Measurements from ENCODE around the gene MGLL. TPM values are rescaled to one million over a fixed set of nuclear protein-coding genes. Genes with fewer than 3 reads are reported as not detected.

Gene MGLL
- total RNA-seq, 1 donor from 2014 or later, result 27.3 TPM

GRCh38 chr3:127692501-127693335 lies 129.6 kb downstream of the MGLL start:
- Mint-ChIP-seq H3K9me3 (ENCODE audit: unreplicated experiment) (no peaks in the 10 kb centered on the region), H3K27ac (ENCODE audit: unreplicated experiment) (peak overlapping the region; percentile 14), H3K27me3 (ENCODE audit: low read depth, unreplicated experiment) (no peaks in the 10 kb centered on the region), H3K36me3 (ENCODE audit: low read depth, unreplicated experiment) (peaks cover 8% of the 10 kb centered on the region), H3K4me3 (ENCODE audit: unreplicated experiment) (no peak overlapping the region), H3K4me1 (ENCODE audit: low read depth, unreplicated experiment) (peaks cover 31% of the 10 kb centered on the region)
- TF ChIP-seq EZH2 (IDR thresholded peaks at IDR 0.05; ENCODE audit: insufficient read depth, low read length), result no peak
- no peak for TF ChIP-seq CTCF (IDR thresholded peaks at IDR 0.05; ENCODE audit: insufficient read depth, low read depth, low read length)
- H3K27ac ChIP-seq (ENCODE audit: low read depth, low read length), result no peak overlapping the region
- no peaks in the 10 kb centered on the region for H3K79me2 ChIP-seq (ENCODE audit: insufficient read depth, low read length)
- no peaks in the 10 kb centered on the region for H3K9me3 ChIP-seq (ENCODE audit: insufficient read depth, low read depth, low read length)
- no peak overlapping the region for H2AFZ ChIP-seq (ENCODE audit: low read depth, low read length)
- no peak overlapping the region for H3K4me2 ChIP-seq (ENCODE audit: low read length)
- no peak overlapping the region for H3K9ac ChIP-seq (ENCODE audit: low read length)
- DNase-seq (ENCODE audit: low read depth), result no peak
- no peaks in the 10 kb centered on the region for H3K36me3 ChIP-seq (ENCODE audit: insufficient read depth, low read length)
- no peaks in the 10 kb centered on the region for H4K20me1 ChIP-seq (ENCODE audit: insufficient read depth, low read length)
- H3K27me3 ChIP-seq (ENCODE audit: insufficient read depth, low read length), result no peaks in the 10 kb centered on the region
- peaks cover 45% of the 10 kb centered on the region for H3K4me1 ChIP-seq (ENCODE audit: insufficient read depth, low read length)
- no peak overlapping the region for H3K4me3 ChIP-seq (ENCODE audit: insufficient read depth, low read depth, low read length)
- FAIRE-seq, result no peak

GRCh38 chr3:127691974-127692373 lies 130.3 kb downstream of the MGLL start:
- H2AFZ ChIP-seq (ENCODE audit: low read depth, low read length), result no peak overlapping the region
- peaks cover 37% of the 10 kb centered on the region for H3K4me1 ChIP-seq (ENCODE audit: insufficient read depth, low read length)
- Mint-ChIP-seq H3K27ac (ENCODE audit: unreplicated experiment) (no peak overlapping the region), H3K4me1 (ENCODE audit: low read depth, unreplicated experiment) (peaks cover 26% of the 10 kb centered on the region), H3K9me3 (ENCODE audit: unreplicated experiment) (no peaks in the 10 kb centered on the region), H3K36me3 (ENCODE audit: low read depth, unreplicated experiment) (peaks cover 8% of the 10 kb centered on the region), H3K27me3 (ENCODE audit: low read depth, unreplicated experiment) (no peaks in the 10 kb centered on the region), H3K4me3 (ENCODE audit: unreplicated experiment) (no peak overlapping the region)
- TF ChIP-seq EZH2 (IDR thresholded peaks at IDR 0.05; ENCODE audit: insufficient read depth, low read length) (no peak), CTCF (IDR thresholded peaks at IDR 0.05; ENCODE audit: insufficient read depth, low read depth, low read length) (no peak)
- H3K9ac ChIP-seq (ENCODE audit: low read length), result no peak overlapping the region
- no peaks in the 10 kb centered on the region for H3K9me3 ChIP-seq (ENCODE audit: insufficient read depth, low read depth, low read length)
- no peak overlapping the region for H3K27ac ChIP-seq (ENCODE audit: low read depth, low read length)
- H4K20me1 ChIP-seq (ENCODE audit: insufficient read depth, low read length), result no peaks in the 10 kb centered on the region
- no peak overlapping the region for H3K4me2 ChIP-seq (ENCODE audit: low read length)
- H3K4me3 ChIP-seq (ENCODE audit: insufficient read depth, low read depth, low read length), result no peak overlapping the region
- FAIRE-seq (no peak), DNase-seq (ENCODE audit: low read depth) (no peak)
- no peaks in the 10 kb centered on the region for H3K27me3 ChIP-seq (ENCODE audit: insufficient read depth, low read length)
- H3K36me3 ChIP-seq (ENCODE audit: insufficient read depth, low read length), result no peaks in the 10 kb centered on the region
- H3K79me2 ChIP-seq (ENCODE audit: insufficient read depth, low read length), result no peaks in the 10 kb centered on the region

- Mint-ChIP-seq H3K27me3 (ENCODE audit: low read depth, unreplicated experiment) (no peaks in the 10 kb centered on the region), H3K4me3 (ENCODE audit: unreplicated experiment) (no peak overlapping the region), H3K4me1 (ENCODE audit: low read depth, unreplicated experiment) (peaks cover 26% of the 10 kb centered on the region), H3K9me3 (ENCODE audit: unreplicated experiment) (no peaks in the 10 kb centered on the region), H3K36me3 (ENCODE audit: low read depth, unreplicated experiment) (peaks cover 8% of the 10 kb centered on the region), H3K27ac (ENCODE audit: unreplicated experiment) (peak overlapping the region; percentile 58)
- Histone ChIP-seq H3K9ac (ENCODE audit: low read length) (no peak overlapping the region), H3K9me3 (ENCODE audit: insufficient read depth, low read depth, low read length) (no peaks in the 10 kb centered on the region), H3K27me3 (ENCODE audit: insufficient read depth, low read length) (no peaks in the 10 kb centered on the region), H2AFZ (ENCODE audit: low read depth, low read length) (no peak overlapping the region), H4K20me1 (ENCODE audit: insufficient read depth, low read length) (no peaks in the 10 kb centered on the region), H3K36me3 (ENCODE audit: insufficient read depth, low read length) (no peaks in the 10 kb centered on the region), H3K4me3 (ENCODE audit: insufficient read depth, low read depth, low read length) (no peak overlapping the region), H3K4me1 (ENCODE audit: insufficient read depth, low read length) (peaks cover 33% of the 10 kb centered on the region), H3K4me2 (ENCODE audit: low read length) (no peak overlapping the region), H3K79me2 (ENCODE audit: insufficient read depth, low read length) (no peaks in the 10 kb centered on the region), H3K27ac (ENCODE audit: low read depth, low read length) (no peak overlapping the region)
- TF ChIP-seq EZH2 (IDR thresholded peaks at IDR 0.05; ENCODE audit: insufficient read depth, low read length), result no peak
- TF ChIP-seq CTCF (IDR thresholded peaks at IDR 0.05; ENCODE audit: insufficient read depth, low read depth, low read length), result no peak
- no peak for DNase-seq (ENCODE audit: low read depth)
- no peak for FAIRE-seq
Observed at GRCh38 chr3:127691489-127691888, 130.8 kb downstream of the MGLL start.
